OCI-LY3 (cell line): ENCODE data around the gene FUT2.

Experiments
- CTCF ChIP-seq: fragments of 200-600, 300-600 bp; sonication (generic); IDR thresholded peaks from 2 replicates; pipeline ENCODE4 v1.5.1; 2014; ENCODE audit warnings: antibody characterized with exemption, low read length, low read depth
- EZH2phosphoT487 ChIP-seq: fragments of 200-600 bp; shearing (Covaris generic); IDR thresholded peaks from 2 replicates; pipeline ENCODE4 v1.6.1; 2018; ENCODE audit warnings: antibody characterized with exemption, mixed run types, low read depth

- TF ChIP-seq CTCF (no peak), EZH2phosphoT487 (no peak)
These were observed 24.2 kb upstream of the FUT2 start for GRCh38 chr19:48671446-48671995.
